Measurements from ENCODE around the gene COX19.

COX19 gene

DNA sequence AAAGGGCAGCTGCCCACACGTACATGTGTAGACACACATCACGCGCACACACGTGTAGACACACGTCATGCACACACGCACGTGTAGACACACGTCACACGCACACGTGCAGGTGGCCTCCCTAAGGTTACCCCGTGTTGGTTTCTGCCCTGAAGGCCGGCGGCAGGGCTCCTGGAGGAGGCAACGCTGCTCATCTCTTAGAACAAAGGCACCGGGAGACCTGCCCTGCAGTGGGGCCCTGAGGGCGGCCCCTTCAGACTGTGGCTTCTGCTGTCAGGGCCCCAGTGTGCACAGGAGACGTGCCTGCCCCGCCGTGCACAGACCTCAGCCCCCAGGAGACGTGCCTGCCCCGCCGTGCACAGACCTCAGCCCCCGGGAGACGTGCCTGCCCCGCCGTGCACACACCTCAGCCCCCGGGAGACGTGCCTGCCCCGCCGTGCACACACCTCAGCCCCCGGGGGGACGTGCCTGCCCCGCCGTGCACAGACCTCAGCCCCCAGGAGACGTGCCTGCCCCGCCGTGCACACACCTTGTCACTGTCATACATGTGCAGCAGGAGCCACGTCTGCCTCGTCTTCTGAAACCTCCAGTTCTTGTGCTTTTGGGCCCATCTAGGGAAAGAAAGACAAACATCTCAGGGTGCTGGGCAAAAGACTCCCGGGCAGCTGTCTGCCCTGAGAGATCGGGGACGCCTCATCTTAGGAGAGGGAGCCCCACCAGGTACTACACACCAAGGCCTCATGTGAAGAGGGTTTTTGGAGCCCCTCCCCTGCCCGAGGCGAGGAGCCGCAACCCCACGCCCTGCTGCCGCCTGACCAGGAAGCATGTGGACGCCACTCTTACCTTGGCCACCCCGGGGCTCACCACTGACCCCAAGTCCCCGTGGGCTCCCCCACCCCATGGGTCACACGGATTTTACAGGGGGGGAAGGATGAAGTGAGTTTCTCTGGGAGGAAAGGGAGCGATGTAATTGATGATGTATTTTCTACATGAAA lies 24.9 kb upstream of the COX19 start:
- no peaks in the 10 kb centered on the region for H3K4me1 ChIP-seq (ENCODE audit: control insufficient read depth, insufficient read depth, low read length, poor library complexity, severe bottlenecking)
- no peak overlapping the region for H3K27ac ChIP-seq (ENCODE audit: insufficient read depth, low read length, poor library complexity, severe bottlenecking)
- H3K27me3 ChIP-seq (replicated peaks; ENCODE audit: control insufficient read depth, insufficient read depth, low read length, poor library complexity, severe bottlenecking) = no peaks in the 10 kb centered on the region
- no peak for DNase-seq
- no peaks in the 10 kb centered on the region for H3K9me3 ChIP-seq (ENCODE audit: control insufficient read depth, low read length)
- no peak overlapping the region for H3K4me3 ChIP-seq (ENCODE audit: insufficient read depth, low read depth, low read length, poor library complexity, severe bottlenecking)
- peaks cover 11% of the 10 kb centered on the region for H3K36me3 ChIP-seq (ENCODE audit: control insufficient read depth, insufficient read depth, low read length)

DNA sequence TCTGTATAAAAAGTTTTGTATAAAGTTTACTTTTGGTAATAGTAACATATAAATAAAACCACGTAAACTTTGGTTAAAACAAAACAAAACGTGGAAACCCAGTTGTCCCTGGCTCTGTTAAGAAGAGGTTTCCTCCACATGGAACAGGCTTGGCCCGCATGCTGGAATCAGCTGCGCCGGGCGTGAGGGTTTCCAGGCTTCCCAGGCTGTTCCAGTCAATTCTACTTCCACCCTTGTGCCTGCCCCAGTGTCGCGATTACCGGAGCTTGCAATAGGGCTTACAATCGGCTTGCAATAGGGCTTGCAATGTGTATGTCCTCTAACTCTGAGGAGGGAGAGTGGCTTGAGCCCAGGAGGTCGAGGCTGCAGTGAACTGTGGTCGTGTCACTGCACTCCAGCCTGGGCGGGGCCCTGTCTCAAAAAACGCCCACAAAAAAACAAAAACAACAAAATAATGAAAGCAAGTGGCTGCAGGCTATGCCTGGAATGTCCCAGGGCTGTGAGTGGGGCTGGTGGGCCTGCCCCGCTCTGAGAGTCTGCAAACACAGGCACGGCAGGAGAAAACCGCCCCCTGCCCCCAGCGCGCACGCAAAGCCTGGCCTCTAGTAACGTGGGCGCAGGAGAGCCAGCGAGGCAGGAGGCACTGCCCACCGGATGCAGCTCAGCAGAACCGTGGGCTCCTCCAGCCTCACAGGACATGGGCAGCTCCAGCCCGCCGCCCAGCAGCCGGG lies 24.0 kb upstream of the COX19 start:
- no peaks in the 10 kb centered on the region for H3K27me3 ChIP-seq (replicated peaks; ENCODE audit: control insufficient read depth, insufficient read depth, low read length, poor library complexity, severe bottlenecking)
- no peak for DNase-seq
- H3K9me3 ChIP-seq (ENCODE audit: control insufficient read depth, low read length) = no peaks in the 10 kb centered on the region
- no peaks in the 10 kb centered on the region for H3K4me1 ChIP-seq (ENCODE audit: control insufficient read depth, insufficient read depth, low read length, poor library complexity, severe bottlenecking)
- no peak overlapping the region for H3K27ac ChIP-seq (ENCODE audit: insufficient read depth, low read length, poor library complexity, severe bottlenecking)
- peaks cover 11% of the 10 kb centered on the region for H3K36me3 ChIP-seq (ENCODE audit: control insufficient read depth, insufficient read depth, low read length)
- no peak overlapping the region for H3K4me3 ChIP-seq (ENCODE audit: insufficient read depth, low read depth, low read length, poor library complexity, severe bottlenecking)

DNA sequence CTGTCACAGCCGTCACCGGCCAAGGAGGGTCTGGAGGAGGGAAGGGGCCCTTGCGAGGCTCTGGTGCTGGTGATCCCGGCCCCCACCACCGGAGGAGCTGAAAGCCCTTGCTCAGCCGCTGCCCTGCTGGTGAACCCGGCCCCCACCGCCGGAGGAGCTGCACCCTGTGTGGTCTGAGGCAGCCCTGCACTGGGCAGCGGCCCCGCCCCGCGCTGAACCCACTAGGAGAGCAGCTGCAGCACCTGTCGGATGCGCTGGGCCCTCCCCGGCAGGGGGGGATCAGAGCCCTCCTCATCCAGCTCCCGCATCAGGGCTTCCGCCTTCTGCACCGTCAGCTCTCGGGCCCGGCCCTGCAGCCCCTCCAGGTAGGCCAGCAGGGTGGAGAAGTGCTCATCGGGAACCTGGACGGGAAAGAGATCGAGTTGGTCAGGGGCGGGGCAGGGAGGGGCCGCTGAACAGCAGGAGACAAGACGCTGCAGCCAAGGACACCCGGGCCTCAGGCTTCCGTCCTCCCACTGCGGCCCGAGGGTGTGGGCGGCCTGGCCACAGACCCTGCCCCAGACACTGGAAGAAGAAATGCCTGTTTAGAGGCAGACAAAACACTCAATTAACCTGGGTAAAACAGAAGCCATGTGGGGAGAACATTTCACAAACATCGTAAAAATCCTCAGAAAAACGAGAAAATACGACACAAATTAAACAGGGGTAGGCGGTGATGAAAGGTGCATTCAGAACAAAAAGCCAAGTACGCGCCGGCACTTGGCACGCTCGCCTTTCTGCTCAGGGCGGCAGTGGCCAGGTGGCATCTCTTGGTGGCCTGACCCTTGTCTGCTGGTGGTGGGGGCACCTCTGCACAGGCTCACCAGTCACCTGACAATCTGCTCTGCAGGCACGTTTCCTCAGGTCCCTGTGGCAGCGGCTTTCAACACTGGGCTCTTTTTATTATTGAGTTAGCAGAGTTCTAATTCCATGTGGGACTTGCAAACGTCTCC lies 22.4 kb upstream of the COX19 start:
- Histone ChIP-seq H3K4me1 (ENCODE audit: control insufficient read depth, insufficient read depth, low read length, poor library complexity, severe bottlenecking) (peaks cover 3% of the 10 kb centered on the region), H3K36me3 (ENCODE audit: control insufficient read depth, insufficient read depth, low read length) (peaks cover 11% of the 10 kb centered on the region), H3K27ac (ENCODE audit: insufficient read depth, low read length, poor library complexity, severe bottlenecking) (no peak overlapping the region), H3K4me3 (ENCODE audit: insufficient read depth, low read depth, low read length, poor library complexity, severe bottlenecking) (no peak overlapping the region), H3K27me3 (replicated peaks; ENCODE audit: control insufficient read depth, insufficient read depth, low read length, poor library complexity, severe bottlenecking) (no peaks in the 10 kb centered on the region), H3K9me3 (ENCODE audit: control insufficient read depth, low read length) (no peaks in the 10 kb centered on the region)
- DNase-seq = no peak

DNA sequence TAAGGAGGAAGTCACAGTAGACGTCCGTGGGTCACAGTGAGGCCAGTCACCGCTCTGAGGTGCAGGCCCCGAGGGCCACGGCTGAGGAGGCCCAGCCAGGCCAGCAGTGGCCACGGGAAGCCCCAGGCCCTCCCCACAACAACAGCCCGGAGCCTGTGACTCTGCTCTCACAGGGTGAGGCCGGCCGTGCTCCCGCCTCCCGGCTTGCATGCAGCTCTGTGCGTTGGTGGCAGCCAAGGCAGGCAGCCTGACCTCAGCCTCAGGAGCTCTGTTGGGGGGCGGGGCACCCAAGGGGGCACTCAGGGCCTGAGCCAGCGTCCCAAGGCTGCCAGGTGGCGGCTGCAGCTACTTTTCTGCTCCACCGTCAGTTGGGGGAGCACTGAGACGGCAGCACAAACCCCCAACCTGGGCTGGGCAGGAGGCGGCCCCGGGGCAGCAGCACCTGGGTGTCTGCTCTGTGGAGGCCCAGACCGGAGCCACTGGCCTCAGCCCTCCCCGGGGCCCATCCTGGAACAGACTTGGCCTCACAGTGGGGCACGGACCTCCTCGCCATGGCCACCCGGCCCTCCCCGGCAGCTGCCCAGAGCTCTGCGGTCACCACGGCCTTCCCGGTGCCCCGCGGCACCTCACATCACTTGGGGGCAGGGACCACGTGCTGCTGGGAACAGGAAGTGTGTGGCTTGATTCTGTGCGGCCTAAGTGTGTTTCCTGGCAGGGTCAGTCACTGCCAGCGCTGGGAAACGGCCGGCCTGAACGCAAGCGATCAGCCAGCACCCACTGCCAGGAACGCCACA lies 20.9 kb upstream of the COX19 start:
- H3K27me3 ChIP-seq (replicated peaks; ENCODE audit: control insufficient read depth, insufficient read depth, low read length, poor library complexity, severe bottlenecking) = no peaks in the 10 kb centered on the region
- H3K27ac ChIP-seq (ENCODE audit: insufficient read depth, low read length, poor library complexity, severe bottlenecking) = no peak overlapping the region
- H3K9me3 ChIP-seq (ENCODE audit: control insufficient read depth, low read length) = no peaks in the 10 kb centered on the region
- no peak for DNase-seq
- H3K4me3 ChIP-seq (ENCODE audit: insufficient read depth, low read depth, low read length, poor library complexity, severe bottlenecking) = no peak overlapping the region
- H3K36me3 ChIP-seq (ENCODE audit: control insufficient read depth, insufficient read depth, low read length) = peaks cover 11% of the 10 kb centered on the region
- peaks cover 3% of the 10 kb centered on the region for H3K4me1 ChIP-seq (ENCODE audit: control insufficient read depth, insufficient read depth, low read length, poor library complexity, severe bottlenecking)

DNA sequence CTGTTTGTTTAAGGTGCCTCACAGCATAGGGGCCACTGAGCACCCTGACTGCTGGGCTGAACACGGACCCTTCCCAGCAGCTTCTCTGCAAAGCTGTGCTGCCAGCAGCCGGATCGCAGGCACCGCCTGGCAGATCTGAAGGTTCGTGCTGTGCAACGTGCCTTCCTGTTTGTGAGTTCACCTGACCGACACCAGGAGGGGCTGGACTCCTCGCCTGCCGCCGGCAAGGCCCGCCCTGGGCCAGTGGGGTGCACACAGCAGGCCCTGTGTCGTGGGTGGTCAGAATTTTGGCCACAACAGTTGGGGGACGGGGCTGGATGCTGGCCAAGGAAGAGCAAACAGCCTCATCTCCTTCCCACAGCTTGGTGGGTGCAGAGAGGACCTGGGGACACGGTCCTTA lies 20.2 kb upstream of the COX19 start:
- H3K36me3 ChIP-seq (ENCODE audit: control insufficient read depth, insufficient read depth, low read length) = peaks cover 11% of the 10 kb centered on the region
- no peaks in the 10 kb centered on the region for H3K27me3 ChIP-seq (replicated peaks; ENCODE audit: control insufficient read depth, insufficient read depth, low read length, poor library complexity, severe bottlenecking)
- H3K9me3 ChIP-seq (ENCODE audit: control insufficient read depth, low read length) = no peaks in the 10 kb centered on the region
- no peak overlapping the region for H3K27ac ChIP-seq (ENCODE audit: insufficient read depth, low read length, poor library complexity, severe bottlenecking)
- no peak overlapping the region for H3K4me3 ChIP-seq (ENCODE audit: insufficient read depth, low read depth, low read length, poor library complexity, severe bottlenecking)
- peaks cover 3% of the 10 kb centered on the region for H3K4me1 ChIP-seq (ENCODE audit: control insufficient read depth, insufficient read depth, low read length, poor library complexity, severe bottlenecking)
- DNase-seq = no peak

DNA sequence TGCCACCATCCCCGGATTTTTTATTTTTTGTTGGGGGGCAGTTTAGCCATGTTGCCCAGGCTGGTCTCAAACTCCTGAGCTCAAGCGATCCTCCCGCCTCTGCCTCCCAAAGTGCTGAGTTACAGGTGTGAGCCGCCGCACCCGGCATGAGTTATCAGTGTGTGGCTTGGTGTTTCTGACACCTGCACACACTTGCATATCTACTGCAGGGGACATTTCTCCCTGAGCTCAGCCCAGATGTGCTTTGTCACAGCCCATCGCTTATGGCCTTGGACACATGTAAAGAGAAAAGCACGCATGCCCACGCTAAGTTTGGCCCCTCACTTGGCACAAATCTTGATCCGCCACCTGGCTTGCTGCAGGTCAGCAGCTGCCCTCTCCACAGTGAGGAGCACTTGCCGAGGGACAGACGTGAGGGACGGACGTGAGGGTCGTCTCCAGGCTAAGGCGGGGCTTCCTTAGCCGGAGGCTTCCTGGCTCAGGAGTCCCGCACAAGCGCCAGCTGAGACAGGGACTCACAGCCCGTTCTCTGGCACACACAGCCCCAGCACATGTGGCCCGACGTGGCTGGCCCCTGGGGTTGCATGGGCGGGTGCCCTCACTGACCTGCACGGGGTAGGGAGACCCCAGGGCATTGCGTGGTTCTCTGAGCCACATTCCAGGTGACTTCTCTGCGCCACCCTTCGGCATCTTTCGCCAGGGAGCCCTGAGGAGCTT lies 19.4 kb upstream of the COX19 start:
- H3K4me1 ChIP-seq (ENCODE audit: control insufficient read depth, insufficient read depth, low read length, poor library complexity, severe bottlenecking) = peaks cover 3% of the 10 kb centered on the region
- no peak for DNase-seq
- H3K27me3 ChIP-seq (replicated peaks; ENCODE audit: control insufficient read depth, insufficient read depth, low read length, poor library complexity, severe bottlenecking) = no peaks in the 10 kb centered on the region
- H3K9me3 ChIP-seq (ENCODE audit: control insufficient read depth, low read length) = no peaks in the 10 kb centered on the region
- no peak overlapping the region for H3K4me3 ChIP-seq (ENCODE audit: insufficient read depth, low read depth, low read length, poor library complexity, severe bottlenecking)
- no peak overlapping the region for H3K27ac ChIP-seq (ENCODE audit: insufficient read depth, low read length, poor library complexity, severe bottlenecking)
- peaks cover 11% of the 10 kb centered on the region for H3K36me3 ChIP-seq (ENCODE audit: control insufficient read depth, insufficient read depth, low read length)

DNA sequence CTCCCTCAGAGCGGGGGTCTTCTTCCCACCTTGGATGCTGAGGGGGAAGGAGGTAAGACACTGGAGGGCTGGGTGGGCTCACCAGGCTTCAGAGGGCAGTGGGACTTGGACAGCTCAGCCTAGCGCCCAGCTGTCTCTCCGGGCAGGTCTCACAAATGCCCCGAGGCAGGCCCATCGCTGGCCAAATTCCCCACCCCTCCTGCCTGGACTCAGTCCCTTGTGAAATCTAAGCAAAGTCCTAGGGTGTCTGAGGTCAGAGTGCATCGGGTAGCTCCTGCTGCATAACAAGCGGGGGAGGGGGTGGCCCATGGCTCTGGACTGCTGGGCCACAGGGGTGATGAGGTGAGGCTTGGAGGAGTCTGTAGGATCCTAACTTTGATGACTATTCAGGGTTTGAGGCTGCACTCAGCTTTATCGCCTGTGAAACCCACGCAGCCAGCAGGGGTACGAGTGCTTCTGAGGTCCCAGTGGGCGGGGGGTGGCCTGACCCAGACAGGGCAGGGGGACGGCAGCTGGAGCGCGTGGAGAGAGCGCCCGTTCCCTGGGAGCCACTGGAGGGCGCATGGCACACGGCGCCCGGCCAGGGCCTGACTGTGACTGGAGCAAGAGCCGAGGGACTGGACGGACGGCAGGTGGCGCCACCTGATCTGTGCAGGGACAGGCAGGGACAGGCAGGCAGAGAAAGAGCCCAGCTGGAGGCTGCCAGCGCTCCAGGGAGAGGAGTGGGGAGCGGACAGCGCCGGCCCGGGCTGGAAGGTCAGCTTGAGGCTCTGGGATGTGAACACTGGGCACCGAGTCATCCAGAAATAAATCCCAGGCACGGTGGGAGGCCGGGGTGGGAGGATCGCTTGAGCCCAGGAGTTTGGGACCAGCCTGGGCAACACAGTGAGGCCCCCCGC lies 17.6 kb upstream of the COX19 start:
- peaks cover 3% of the 10 kb centered on the region for H3K4me1 ChIP-seq (ENCODE audit: control insufficient read depth, insufficient read depth, low read length, poor library complexity, severe bottlenecking)
- peaks cover 7% of the 10 kb centered on the region for H3K36me3 ChIP-seq (ENCODE audit: control insufficient read depth, insufficient read depth, low read length)
- no peak overlapping the region for H3K27ac ChIP-seq (ENCODE audit: insufficient read depth, low read length, poor library complexity, severe bottlenecking)
- no peaks in the 10 kb centered on the region for H3K9me3 ChIP-seq (ENCODE audit: control insufficient read depth, low read length)
- H3K4me3 ChIP-seq (ENCODE audit: insufficient read depth, low read depth, low read length, poor library complexity, severe bottlenecking) = no peak overlapping the region
- peaks cover 7% of the 10 kb centered on the region for H3K27me3 ChIP-seq (replicated peaks; ENCODE audit: control insufficient read depth, insufficient read depth, low read length, poor library complexity, severe bottlenecking)
- DNase-seq = peak; percentile 83 to 89 (median 85)
